Activated CD8-positive, alpha-beta memory T cell treated with anti-CD3 and anti-CD28 coated beads, Interleukin-2, amount 50 U/mL, for 48 hours (primary cell): ENCODE results near the gene GMPPA.

ENCODE experiments used
- DNase-seq: peaks from one replicate; pipeline ENCODE4 v3.0.0-alpha.2; 2020

GMPPA gene

GRCh38 chr2:219506802-219507526 is 8.3 kb downstream of the GMPPA start:
- DNase-seq, result no peak

GRCh38 chr2:219507581-219508443 is 9.1 kb downstream of the GMPPA start:
- no peak for DNase-seq

GRCh38 chr2:219508444-219508734 is 9.7 kb downstream of the GMPPA start:
- DNase-seq, result no peak

GRCh38 chr2:219508971-219509779 is 10.5 kb downstream of the GMPPA start:
- no peak for DNase-seq

GRCh38 chr2:219509780-219510511 is 11.3 kb downstream of the GMPPA start:
- DNase-seq, result peak; percentile 73

GRCh38 chr2:219510512-219511135 is 11.9 kb downstream of the GMPPA start:
- no peak for DNase-seq

GRCh38 chr2:219511547-219512325 is 13.0 kb downstream of the GMPPA start:
- no peak for DNase-seq

GRCh38 chr2:219512524-219513216 is 14.0 kb downstream of the GMPPA start:
- no peak for DNase-seq

- no peak for DNase-seq
These were observed 15.1 kb downstream of the GMPPA start for GRCh38 chr2:219513787-219514186.

GRCh38 chr2:219514196-219514761 is 15.6 kb downstream of the GMPPA start, which contains the start of gene ASIC4:
Gene ASIC4, plus strand, starts transcription at chr2:219514482. Its CDS starts 243 bp downstream, at chr2:219514725.
- DNase-seq, result no peak

GRCh38 chr2:219514836-219515235 is 16.1 kb downstream of the GMPPA start:
- no peak for DNase-seq

- no peak for DNase-seq
These were observed 17.4 kb downstream of the GMPPA start for GRCh38 chr2:219515874-219516629.

- DNase-seq, result no peak
These were observed 18.2 kb downstream of the GMPPA start for GRCh38 chr2:219516888-219517287.

GRCh38 chr2:219517954-219518778 is 19.5 kb downstream of the GMPPA start:
- no peak for DNase-seq

- no peak for DNase-seq
These were observed 20.8 kb downstream of the GMPPA start for GRCh38 chr2:219519526-219519916.

GRCh38 chr2:219520079-219520478 is 21.4 kb downstream of the GMPPA start:
- DNase-seq, result no peak

GRCh38 chr2:219521066-219521880 is 22.6 kb downstream of the GMPPA start:
- no peak for DNase-seq
